Smooth muscle cell (in vitro differentiated cells): ENCODE data around the gene PMM2. TPM values are rescaled to one million over a fixed set of nuclear protein-coding genes. Genes with fewer than 3 reads are reported as not detected.
A peak's percentile ranks its signal among the peaks of the same experiment; 100 is the strongest.

Experiments
- DNase-seq: peaks from one replicate; lab custom pipeline; 2025; ENCODE audit not compliant: unreplicated experiment; lab: John Stamatoyannopoulos, UW
- H2AFZ ChIP-seq: fragments of 200-600 bp; sonication (generic); 2 replicates; pipeline ENCODE4 v1.6.0; 2016; ENCODE audit warnings: antibody characterized with exemption, low read depth, mild to moderate bottlenecking
- H3F3A ChIP-seq: fragments of 200-600 bp; sonication (generic); 2 replicates; pipeline ENCODE4 v1.6.0; 2017; ENCODE audit warnings: antibody characterized with exemption, low read depth
- H3K27ac ChIP-seq: fragments of 200-600 bp; sonication (generic); 2 replicates; pipeline ENCODE4 v1.5.1; 2016; ENCODE audit warnings: low read depth, mild to moderate bottlenecking
- H3K27me3 ChIP-seq: fragments of 200-600 bp; sonication (generic); 2 replicates; pipeline ENCODE4 v1.6.1; 2016; ENCODE audit warnings: low read depth, mild to moderate bottlenecking
- H3K36me3 ChIP-seq: fragments of 200-600 bp; sonication (generic); 2 replicates; pipeline ENCODE4 v1.5.1; 2016; ENCODE audit warnings: low read depth
- H3K4me1 ChIP-seq: fragments of 200-600 bp; sonication (generic); 2 replicates; pipeline ENCODE4 v1.5.1; 2016; ENCODE audit warnings: low read depth
- H3K4me2 ChIP-seq: fragments of 200-600 bp; sonication (generic); 2 replicates; pipeline ENCODE4 v1.6.0; 2016; ENCODE audit warnings: mild to moderate bottlenecking
- H3K4me3 ChIP-seq: fragments of 200-600 bp; sonication (generic); 2 replicates; pipeline ENCODE4 v1.5.1; 2016; ENCODE audit warnings: mild to moderate bottlenecking
- H3K79me2 ChIP-seq: fragments of 200-600 bp; sonication (generic); 2 replicates; pipeline ENCODE4 v1.6.0; 2016; ENCODE audit warnings: low read depth, mild to moderate bottlenecking
- H3K9ac ChIP-seq: fragments of 200-600 bp; sonication (generic); 2 replicates; pipeline ENCODE4 v1.6.0; 2016; ENCODE audit warnings: low read depth
- H3K9me3 ChIP-seq: fragments of 200-600 bp; sonication (generic); replicated peaks from 2 replicates; pipeline ENCODE4 v1.5.1; 2016; ENCODE audit warnings: low read depth
- H4K20me1 ChIP-seq: fragments of 200-600 bp; sonication (generic); 2 replicates; pipeline ENCODE4 v1.6.0; 2016; ENCODE audit warnings: low read depth
- CTCF ChIP-seq: fragments of 200-600 bp; sonication (generic); IDR thresholded peaks from 2 replicates; pipeline ENCODE4 v1.5.1; 2017; ENCODE audit warnings: borderline replicate concordance, mild to moderate bottlenecking, antibody characterized with exemption; ENCODE audit not compliant: insufficient read depth, poor library complexity, severe bottlenecking
- WGBS: methylation state at CpG from one replicate; pipeline ENCODE4 v1.1.7; 2016; ENCODE audit warnings: low lambda C conversion rate; 5-methylcytosine and 5-hydroxymethylcytosine counted together
- polyA plus RNA-seq: library from polyadenylated mRNA; unstranded; fragments of >200 nt; fragmentation: Nextera tagmentation; extraction: Ambion mirVana; gene quantifications from 2 replicates; pipeline ENCODE4 v1.2.1, GENCODE V29; 2016
- total RNA-seq: library from RNA; depleted of rRNA; stranded (reverse); fragments of >200 nt; gene quantifications from 2 replicates; pipeline ENCODE4 v1.2.3, GENCODE V29; 2014

The PMM2 gene
- total and polyA plus RNA-seq, 2 experiments from 2014 or later, result 31.4 to 33.5 TPM

DNA sequence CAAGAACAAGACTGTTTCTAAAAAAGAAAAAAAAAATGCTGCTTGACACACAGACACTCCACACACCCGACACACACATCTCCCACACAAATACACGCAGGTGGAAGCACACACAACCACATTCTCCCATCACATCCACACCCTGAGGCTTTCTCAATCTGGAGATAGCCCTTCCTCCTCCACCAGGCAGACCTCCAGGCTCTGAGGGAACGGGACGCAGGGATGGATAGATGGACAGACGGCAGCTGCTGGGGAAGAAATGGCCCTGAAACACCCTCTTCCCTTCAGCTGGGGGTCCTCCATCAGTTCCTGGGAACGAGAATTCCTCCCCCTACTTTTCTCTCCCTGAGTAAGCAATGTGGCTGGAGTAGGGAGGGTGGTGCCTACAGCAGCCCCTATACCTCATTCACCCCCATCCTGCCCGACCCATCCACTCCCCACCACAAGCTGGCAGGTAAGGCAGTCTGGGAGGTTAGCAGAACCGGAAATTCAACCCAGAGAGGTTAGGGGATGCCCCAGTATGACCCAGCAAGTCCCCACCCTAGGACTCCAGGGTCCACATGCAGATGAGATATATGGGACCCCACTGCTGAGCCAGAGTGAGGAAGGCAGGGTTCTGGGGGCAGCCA is 80.4 kb downstream of the PMM2 start:
- Histone ChIP-seq H3K4me1 (peaks cover 7% of the 10 kb centered on the region), H3K27ac (peak overlapping the region; percentile 72), H3K36me3 (no peaks in the 10 kb centered on the region), H3F3A (no peaks in the 10 kb centered on the region), H2AFZ (no peak overlapping the region), H3K4me3 (no peak overlapping the region), H3K9ac (no peak overlapping the region), H3K79me2 (no peaks in the 10 kb centered on the region), H3K27me3 (no peaks in the 10 kb centered on the region), H3K4me2 (peak overlapping the region; percentile 77), H3K9me3 (no peaks in the 10 kb centered on the region), H4K20me1 (no peaks in the 10 kb centered on the region)
- TF ChIP-seq CTCF, result no peak
- 80% methylated on average over 8 of the region's 8 CpGs for WGBS
- no peak for DNase-seq

GRCh38 chr16:8878523-8878911 is 80.9 kb downstream of the PMM2 start:
- H3K4me1 ChIP-seq, result peaks cover 7% of the 10 kb centered on the region
- no peak overlapping the region for H3K9ac ChIP-seq
- no peaks in the 10 kb centered on the region for H3K27me3 ChIP-seq
- DNase-seq, result no peak
- H3K79me2 ChIP-seq, result no peaks in the 10 kb centered on the region
- no peak overlapping the region for H3K4me3 ChIP-seq
- no peak for TF ChIP-seq CTCF
- 9% methylated on average over 6 of the region's 6 CpGs for WGBS
- H3K4me2 ChIP-seq, result peak overlapping the region; percentile 77
- no peaks in the 10 kb centered on the region for H3K9me3 ChIP-seq
- no peaks in the 10 kb centered on the region for H3F3A ChIP-seq
- no peak overlapping the region for H2AFZ ChIP-seq
- H3K27ac ChIP-seq, result peak overlapping the region; percentile 72
- no peaks in the 10 kb centered on the region for H4K20me1 ChIP-seq
- H3K36me3 ChIP-seq, result no peaks in the 10 kb centered on the region

DNA sequence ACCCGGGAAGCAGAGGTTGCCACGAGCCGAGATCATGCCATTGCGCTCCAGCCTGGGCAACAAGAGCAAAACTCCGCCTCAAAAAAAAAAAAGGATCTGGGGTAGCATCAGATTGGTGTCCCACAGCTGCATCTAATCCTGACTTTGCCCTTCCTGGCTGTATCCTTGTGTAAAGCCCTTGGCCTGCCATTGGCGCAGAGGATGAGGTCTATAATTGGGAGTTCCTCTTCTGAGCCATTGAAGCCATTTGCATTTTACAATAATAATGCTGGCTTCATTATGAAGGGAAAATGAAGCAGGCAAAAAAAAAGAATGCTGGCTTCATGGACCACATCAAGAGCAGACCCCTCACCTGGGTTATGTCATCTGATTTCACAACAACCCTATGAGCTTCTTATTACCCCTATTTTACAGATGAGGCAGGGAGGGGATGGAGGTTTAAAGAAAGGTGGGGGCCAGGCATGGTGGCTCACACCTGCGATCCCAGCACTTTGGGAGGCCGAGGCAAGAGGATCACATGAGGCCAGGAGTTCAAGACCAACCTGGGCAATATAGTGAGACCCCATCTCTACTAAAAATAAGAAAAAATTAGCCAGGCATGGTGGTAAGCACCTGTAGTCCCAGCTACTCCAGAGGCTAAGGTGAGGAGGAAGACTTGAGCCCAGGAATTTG is 83.3 kb downstream of the PMM2 start:
- Histone ChIP-seq H3K27me3 (no peaks in the 10 kb centered on the region), H3K9ac (no peak overlapping the region), H3K4me3 (no peak overlapping the region), H3K4me2 (no peak overlapping the region), H3F3A (peaks cover 4% of the 10 kb centered on the region), H3K9me3 (no peaks in the 10 kb centered on the region), H3K27ac (no peak overlapping the region), H3K79me2 (no peaks in the 10 kb centered on the region), H3K4me1 (peaks cover 13% of the 10 kb centered on the region), H2AFZ (no peak overlapping the region), H4K20me1 (peaks cover 13% of the 10 kb centered on the region), H3K36me3 (no peaks in the 10 kb centered on the region)
- 98% methylated on average over 8 of the region's 8 CpGs for WGBS
- TF ChIP-seq CTCF, result no peak
- no peak for DNase-seq
